ENCODE results near the gene KCNT2. TPM values are rescaled to one million over a fixed set of nuclear protein-coding genes. Genes with fewer than 3 reads are reported as not detected.
"Not testable (repeated sequence)": the region's sequence is repeated elsewhere in the genome, so short reads cannot be mapped to it uniquely, and the experiment has no call there.

KCNT2 gene
- total RNA-seq, 1 donor from 2014 or later = 28.1 TPM

- not testable (repeated sequence) for FAIRE-seq
Measured at GRCh38 chr1:196522574-196523345, 85.5 kb downstream of the KCNT2 start.

GRCh38 chr1:196517193-196517592 lies 91.0 kb downstream of the KCNT2 start:
- DNase-seq (ENCODE audit: low spot score in 2 of 2) = no peak
- no peak for FAIRE-seq

More at GRCh38 chr1:196522574-196523345, 85.5 kb downstream of the KCNT2 start:
- DNase-seq (ENCODE audit: low spot score in 2 of 2) = not testable (repeated sequence)

GRCh38 chr1:196516373-196516772 lies 91.9 kb downstream of the KCNT2 start:
- DNase-seq (ENCODE audit: low spot score in 2 of 2) = no peak
- FAIRE-seq = no peak

GRCh38 chr1:196515904-196516303 lies 92.3 kb downstream of the KCNT2 start:
- FAIRE-seq (no peak), DNase-seq (ENCODE audit: low spot score in 2 of 2) (no peak)

GRCh38 chr1:196513821-196514220 lies 94.4 kb downstream of the KCNT2 start:
- DNase-seq (ENCODE audit: low spot score in 2 of 2) = no peak
- FAIRE-seq = no peak

GRCh38 chr1:196510451-196510850 lies 97.8 kb downstream of the KCNT2 start:
- FAIRE-seq (no peak), DNase-seq (ENCODE audit: low spot score in 2 of 2) (no peak)

- not testable (repeated sequence) for DNase-seq (ENCODE audit: low spot score in 2 of 2); FAIRE-seq
Measured at GRCh38 chr1:196504224-196504623, 104.0 kb downstream of the KCNT2 start.

GRCh38 chr1:196502437-196502836 lies 105.8 kb downstream of the KCNT2 start:
- DNase-seq (ENCODE audit: low spot score in 2 of 2) = no peak
- FAIRE-seq = no peak

GRCh38 chr1:196501760-196502428 lies 106.3 kb downstream of the KCNT2 start:
- no peak for FAIRE-seq

GRCh38 chr1:196497817-196498216 lies 110.4 kb downstream of the KCNT2 start:
- DNase-seq (ENCODE audit: low spot score in 2 of 2) = no peak
- no peak for FAIRE-seq

More at GRCh38 chr1:196501760-196502428, 106.3 kb downstream of the KCNT2 start:
- no peak for DNase-seq (ENCODE audit: low spot score in 2 of 2)

- DNase-seq (ENCODE audit: low spot score in 2 of 2) (no peak), FAIRE-seq (no peak)
Measured at GRCh38 chr1:196494766-196495165, 113.5 kb downstream of the KCNT2 start.

GRCh38 chr1:196493881-196494280 lies 114.4 kb downstream of the KCNT2 start:
- DNase-seq (ENCODE audit: low spot score in 2 of 2) (no peak), FAIRE-seq (no peak)

GRCh38 chr1:196488579-196488978 lies 119.7 kb downstream of the KCNT2 start:
- DNase-seq (ENCODE audit: low spot score in 2 of 2) (no peak), FAIRE-seq (no peak)

GRCh38 chr1:196486346-196486745 lies 121.9 kb downstream of the KCNT2 start:
- no peak for FAIRE-seq
- no peak for DNase-seq (ENCODE audit: low spot score in 2 of 2)

- DNase-seq (ENCODE audit: low spot score in 2 of 2) (no peak), FAIRE-seq (no peak)
Measured at GRCh38 chr1:196481616-196482015, 126.6 kb downstream of the KCNT2 start.

GRCh38 chr1:196477262-196477661 lies 131.0 kb downstream of the KCNT2 start:
- DNase-seq (ENCODE audit: low spot score in 2 of 2) (no peak), FAIRE-seq (no peak)

- no peak for DNase-seq (ENCODE audit: low spot score in 2 of 2)
- peak; percentile 65 for FAIRE-seq
Measured at GRCh38 chr1:196467230-196467925, 140.9 kb downstream of the KCNT2 start.

- DNase-seq (ENCODE audit: low spot score in 2 of 2) (no peak), FAIRE-seq (no peak)
Measured at GRCh38 chr1:196466654-196467053, 141.6 kb downstream of the KCNT2 start.

- DNase-seq (ENCODE audit: low spot score in 2 of 2) (no peak), FAIRE-seq (no peak)
Measured at GRCh38 chr1:196466166-196466565, 142.1 kb downstream of the KCNT2 start.

- DNase-seq (ENCODE audit: low spot score in 2 of 2) = no peak
- FAIRE-seq = no peak
Measured at GRCh38 chr1:196464480-196464941, 143.7 kb downstream of the KCNT2 start.

- FAIRE-seq (no peak), DNase-seq (ENCODE audit: low spot score in 2 of 2) (no peak)
Measured at GRCh38 chr1:196462086-196462485, 146.2 kb downstream of the KCNT2 start.
